ENCODE results near the gene GGCX. TPM values are rescaled to one million over a fixed set of nuclear protein-coding genes. Genes with fewer than 3 reads are reported as not detected.

GGCX gene
- total and polyA plus RNA-seq, 9 of the 15 experiments (the other 6 are each of a cell fraction or from before 2014, with no cell fraction given), result 14.4 to 47.1 (median 28.1) TPM

DNA sequence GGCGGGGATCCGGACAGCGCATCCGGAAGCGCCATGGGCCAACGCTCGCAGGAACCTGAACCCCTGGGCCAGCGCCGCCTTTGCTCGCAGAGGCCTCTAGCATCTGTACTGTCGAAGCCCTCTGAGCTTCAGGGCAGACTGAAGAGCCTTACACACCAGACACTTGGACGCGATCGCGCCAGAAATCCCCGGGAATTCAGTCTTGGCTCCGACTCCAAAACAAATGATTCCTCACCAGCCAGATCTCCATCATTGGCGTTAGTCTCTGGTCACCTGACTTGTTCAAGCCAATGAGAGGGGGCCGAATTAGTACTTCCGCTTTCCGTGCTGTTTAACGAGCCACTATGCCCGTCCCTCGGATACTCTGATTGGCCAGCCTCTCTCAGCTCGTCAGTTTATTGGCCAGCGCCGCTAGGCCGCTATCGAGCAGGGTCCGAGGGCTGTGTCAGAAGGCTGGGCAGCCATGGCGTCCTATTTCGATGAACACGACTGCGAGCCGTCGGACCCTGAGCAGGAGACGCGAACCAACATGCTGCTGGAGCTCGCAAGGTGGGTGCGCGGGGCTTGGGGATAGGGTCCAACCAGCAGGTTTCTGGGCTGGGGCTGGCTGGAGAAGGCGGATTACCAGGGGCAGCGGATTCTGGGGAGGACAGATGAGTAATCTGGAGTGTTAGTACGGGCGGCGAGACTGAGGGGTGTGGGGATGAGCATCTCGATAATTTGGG is 34.2 kb upstream of the GGCX start, which contains the start of gene RNF181 (continued):
- TF ChIP-seq, protein P1, sequence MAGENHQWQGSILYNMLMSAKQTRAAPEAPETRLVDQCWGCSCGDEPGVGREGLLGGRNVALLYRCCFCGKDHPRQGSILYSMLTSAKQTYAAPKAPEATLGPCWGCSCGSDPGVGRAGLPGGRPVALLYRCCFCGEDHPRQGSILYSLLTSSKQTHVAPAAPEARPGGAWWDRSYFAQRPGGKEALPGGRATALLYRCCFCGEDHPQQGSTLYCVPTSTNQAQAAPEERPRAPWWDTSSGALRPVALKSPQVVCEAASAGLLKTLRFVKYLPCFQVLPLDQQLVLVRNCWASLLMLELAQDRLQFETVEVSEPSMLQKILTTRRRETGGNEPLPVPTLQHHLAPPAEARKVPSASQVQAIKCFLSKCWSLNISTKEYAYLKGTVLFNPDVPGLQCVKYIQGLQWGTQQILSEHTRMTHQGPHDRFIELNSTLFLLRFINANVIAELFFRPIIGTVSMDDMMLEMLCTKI (IDR thresholded peaks at IDR 0.05; ENCODE audit: partially characterized antibody), result no peak
- TF ChIP-seq SIRT6 (IDR thresholded peaks at IDR 0.05; ENCODE audit: low read depth, low read length) (no peak), L3MBTL2 (IDR thresholded peaks at IDR 0.05) (peak; percentile 77), ELF4 (CRISPR knock-in tag; IDR thresholded peaks at IDR 0.05) (peak; percentile 62; the same call in 1 of the 2 replicates), RREB1 (CRISPR knock-in tag; IDR thresholded peaks at IDR 0.05) (no peak), ZNF785 (CRISPR knock-in tag; IDR thresholded peaks at IDR 0.05) (no peak), IRF9 (tag; IDR thresholded peaks at IDR 0.05) (no peak), ZC3H4 (CRISPR knock-in tag; IDR thresholded peaks at IDR 0.05; ENCODE audit: borderline replicate concordance) (no peak), GATAD2B (IDR thresholded peaks at IDR 0.05; ENCODE audit: borderline replicate concordance) (no peak), ZNF282 (CRISPR knock-in tag; IDR thresholded peaks at IDR 0.05) (no peak), CTCF (IDR thresholded peaks at IDR 0.05 in 2 of 3, conservative IDR thresholded peaks at IDR 0.05 in 1 of 3; ENCODE audit: insufficient read depth in 2 of 3, low read depth in 1 of 3, low read length in 3 of 3) (no peak), KDM4B (IDR thresholded peaks at IDR 0.05; ENCODE audit: borderline replicate concordance in 2 of 2, low read depth in 1 of 2) (no peak), NFRKB (IDR thresholded peaks at IDR 0.05; ENCODE audit: low read depth) (peak; percentile 86; the same call in 1 of the 2 replicates)
- TF ChIP-seq, protein P2, sequence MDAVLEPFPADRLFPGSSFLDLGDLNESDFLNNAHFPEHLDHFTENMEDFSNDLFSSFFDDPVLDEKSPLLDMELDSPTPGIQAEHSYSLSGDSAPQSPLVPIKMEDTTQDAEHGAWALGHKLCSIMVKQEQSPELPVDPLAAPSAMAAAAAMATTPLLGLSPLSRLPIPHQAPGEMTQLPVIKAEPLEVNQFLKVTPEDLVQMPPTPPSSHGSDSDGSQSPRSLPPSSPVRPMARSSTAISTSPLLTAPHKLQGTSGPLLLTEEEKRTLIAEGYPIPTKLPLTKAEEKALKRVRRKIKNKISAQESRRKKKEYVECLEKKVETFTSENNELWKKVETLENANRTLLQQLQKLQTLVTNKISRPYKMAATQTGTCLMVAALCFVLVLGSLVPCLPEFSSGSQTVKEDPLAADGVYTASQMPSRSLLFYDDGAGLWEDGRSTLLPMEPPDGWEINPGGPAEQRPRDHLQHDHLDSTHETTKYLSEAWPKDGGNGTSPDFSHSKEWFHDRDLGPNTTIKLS (IDR thresholded peaks at IDR 0.05; ENCODE audit: borderline replicate concordance, low read depth), result no peak
- TF ChIP-seq, protein P3, sequence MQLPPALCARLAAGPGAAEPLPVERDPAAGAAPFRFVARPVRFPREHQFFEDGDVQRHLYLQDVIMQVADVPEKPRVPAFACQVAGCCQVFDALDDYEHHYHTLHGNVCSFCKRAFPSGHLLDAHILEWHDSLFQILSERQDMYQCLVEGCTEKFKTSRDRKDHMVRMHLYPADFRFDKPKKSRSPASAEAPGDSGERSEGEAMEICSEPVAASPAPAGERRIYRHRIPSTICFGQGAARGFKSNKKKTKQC (CRISPR knock-in tag; IDR thresholded peaks at IDR 0.05), result no peak

Data from K562 (cell line).